Ureter (tissue), 1 donor: Measurements from ENCODE around the gene SP110. TPM values are rescaled to one million over a fixed set of nuclear protein-coding genes. Genes with fewer than 3 reads are reported as not detected.
"Not testable (repeated sequence)": the region's sequence is repeated elsewhere in the genome, so short reads cannot be mapped to it uniquely, and the experiment has no call there.

Source experiments
- DNase-seq: peaks from one replicate; pipeline ENCODE4 v3.0.0-alpha.2; 2020; ENCODE audit warnings: low spot score
- total RNA-seq: library from RNA; stranded (reverse); gene quantifications from one replicate; pipeline ENCODE4 v1.2.4, GENCODE V29; 2023
- donor health status: DM: yes; HTN: yes; CAD: no.

The SP110 gene
- total RNA-seq, 1 donor from 2014 or later, result 26.1 TPM

GRCh38 chr2:230224458-230224857, 4.7 kb upstream of the SP110 start:
- no peak for DNase-seq

- not testable (repeated sequence) for DNase-seq
These were observed 3.0 kb upstream of the SP110 start for GRCh38 chr2:230222829-230223228.

GRCh38 chr2:230221493-230221892, 1.7 kb upstream of the SP110 start:
- no peak for DNase-seq

GRCh38 chr2:230220347-230220969, 674 bp upstream of the SP110 start:
- DNase-seq, result no peak

- DNase-seq, result no peak
These were observed 1.4 kb downstream of the SP110 start for GRCh38 chr2:230218421-230218820.

- DNase-seq, result no peak
These were observed 2.4 kb downstream of the SP110 start for GRCh38 chr2:230217424-230217823.

- no peak for DNase-seq
These were observed 3.3 kb downstream of the SP110 start for GRCh38 chr2:230216489-230216888.

- no peak for DNase-seq
These were observed 10.2 kb downstream of the SP110 start for GRCh38 chr2:230209422-230210051.

GRCh38 chr2:230208576-230208975, 11.2 kb downstream of the SP110 start:
- no peak for DNase-seq

- DNase-seq, result no peak
These were observed 14.1 kb downstream of the SP110 start for GRCh38 chr2:230205721-230206120.

GRCh38 chr2:230205034-230205433, 14.8 kb downstream of the SP110 start:
- no peak for DNase-seq

- DNase-seq, result no peak
These were observed 16.6 kb downstream of the SP110 start for GRCh38 chr2:230203110-230203676.

- no peak for DNase-seq
These were observed 17.2 kb downstream of the SP110 start for GRCh38 chr2:230202430-230203109.

GRCh38 chr2:230184727-230185578, 34.8 kb downstream of the SP110 start:
- DNase-seq, result no peak

- no peak for DNase-seq
These were observed 38.6 kb downstream of the SP110 start for GRCh38 chr2:230181195-230181594.

- no peak for DNase-seq
These were observed 39.9 kb downstream of the SP110 start for GRCh38 chr2:230179907-230180306.

- no peak for DNase-seq
These were observed 41.0 kb downstream of the SP110 start for GRCh38 chr2:230178546-230179485.

- DNase-seq, result no peak
These were observed 42.8 kb downstream of the SP110 start for GRCh38 chr2:230176996-230177395.

GRCh38 chr2:230174466-230174865, 45.3 kb downstream of the SP110 start:
- no peak for DNase-seq

GRCh38 chr2:230172852-230173251, 46.9 kb downstream of the SP110 start:
- no peak for DNase-seq

GRCh38 chr2:230172156-230172555, 47.6 kb downstream of the SP110 start:
- DNase-seq, result no peak
